Measurements from ENCODE around the gene CORO2A.

GRCh38 chr9:98109052-98109451 is 83.4 kb downstream of the CORO2A start:
- TF ChIP-seq CTCF (IDR thresholded peaks at IDR 0.05) (no peak), POLR2A (IDR thresholded peaks at IDR 0.05) (no peak)

Data from heart left ventricle (tissue), 13 donors.